B cell (primary cell): ENCODE data around the gene VWA8. TPM values are rescaled to one million over a fixed set of nuclear protein-coding genes. Genes with fewer than 3 reads are reported as not detected.

Experiments
- ATAC-seq: fragments of 200-7000 bp; cut with Tn5 transposase; one replicate; pipeline ENCODE4 v1.10.0; 2021; ENCODE audit warnings: low read depth, mild to moderate bottlenecking, moderate number of reproducible peaks, moderate library complexity
- CTCF ChIA-PET: fragments of 350-600 bp; sonication (Branson Sonifier 250); formaldehyde crosslinking; loops from one replicate; lab custom pipeline; 2021; ENCODE audit warnings: antibody characterized with exemption, inconsistent platforms; lab: Charles Lee
- POLR2A ChIA-PET: fragments of 350-600 bp; sonication (Branson Sonifier 250); formaldehyde crosslinking; loops from one replicate; lab custom pipeline; 2021; ENCODE audit warnings: antibody characterized with exemption; lab: Charles Lee
- DNase-seq: peaks from one replicate; pipeline ENCODE4 v3.0.0; 2013
- H2AFZ ChIP-seq: 2 replicates; pipeline ENCODE4 v1.6.1; 2012; ENCODE audit warnings: mild to moderate bottlenecking, low read depth, low read length; ENCODE audit not compliant: insufficient read depth, poor library complexity, severe bottlenecking
- H3K27ac ChIP-seq, 2 donors: 1 replicate in 1 of 2; 2 replicates in 1 of 2; pipeline ENCODE4 v1.5.1; 2012 to 2013; ENCODE audit warnings: low read length in 2 of 2, mild to moderate bottlenecking in 2 of 2, moderate library complexity in 1 of 2
- H3K27me3 ChIP-seq, 4 experiments: fragments of 200-600 bp in 1 of 4; sonication (generic) in 1 of 4; replicated peaks in 1 of 4; 1 replicate in 2 of 4; 2 replicates in 2 of 4; pipeline versions ENCODE4 v1.6.1 to v1.7.0; 2013 to 2016; ENCODE audit warnings: low read length in 3 of 4, mild to moderate bottlenecking in 2 of 4, mixed read lengths in 1 of 4, moderate library complexity in 1 of 4; ENCODE audit not compliant: insufficient read depth in 4 of 4, control insufficient read depth in 3 of 4; ENCODE audit errors: control extremely low read depth in 1 of 4
- H3K36me3 ChIP-seq, 2 experiments: replicated peaks in 1 of 2; 1 replicate in 1 of 2; 2 replicates in 1 of 2; pipeline versions ENCODE4 v1.6.1 to v1.7.1; 2013; ENCODE audit warnings: low read length in 1 of 2; ENCODE audit not compliant: insufficient read depth in 2 of 2, control insufficient read depth in 1 of 2; ENCODE audit errors: control extremely low read depth in 1 of 2, extremely low read depth in 1 of 2
- H3K4me1 ChIP-seq, 2 donors: fragments of 200-600 bp in 1 of 2; sonication (generic) in 1 of 2; 1 replicate in 1 of 2; 2 replicates in 1 of 2; pipeline versions ENCODE4 v1.5.1 to v1.6.1; 2013 to 2017; ENCODE audit warnings: low read length in 2 of 2; ENCODE audit not compliant: control insufficient read depth in 2 of 2, insufficient read depth in 2 of 2
- H3K4me2 ChIP-seq: replicated peaks from 2 replicates; pipeline ENCODE3; 2012; ENCODE audit warnings: mild to moderate bottlenecking, low read depth, low read length; ENCODE audit not compliant: poor library complexity, severe bottlenecking
- H3K4me3 ChIP-seq, 5 experiments: fragments of 200-600 bp in 1 of 5; sonication (generic) in 1 of 5; 1 replicate in 3 of 5; 2 replicates in 2 of 5; pipeline versions ENCODE4 v1.5.1 to v1.7.0; 2011 to 2016; ENCODE audit warnings: low read length in 4 of 5, mild to moderate bottlenecking in 4 of 5, low read depth in 2 of 5, control low read depth in 1 of 5, moderate library complexity in 1 of 5; ENCODE audit not compliant: insufficient read depth in 1 of 5; ENCODE audit errors: control extremely low read depth in 1 of 5, extremely low read depth in 1 of 5
- H3K79me2 ChIP-seq: fragments of 200-600 bp; sonication (generic); one replicate; pipeline ENCODE4 v1.6.0; 2016; ENCODE audit warnings: low read length; ENCODE audit not compliant: control insufficient read depth, insufficient read depth
- H3K9ac ChIP-seq: fragments of 200-600 bp; sonication (generic); 2 replicates; pipeline ENCODE4 v1.6.1; 2017; ENCODE audit warnings: mild to moderate bottlenecking, low read length, moderate library complexity
- H3K9me3 ChIP-seq, 3 donors: one replicate each; pipeline versions ENCODE4 v1.6.1 to v1.7.1; 2013; ENCODE audit warnings: low read length in 2 of 3; ENCODE audit not compliant: control insufficient read depth in 2 of 3, insufficient read depth in 1 of 3; ENCODE audit errors: control extremely low read depth in 1 of 3
- H4K20me1 ChIP-seq: 2 replicates; pipeline ENCODE4 v1.6.0; 2012; ENCODE audit warnings: mild to moderate bottlenecking, low read length; ENCODE audit not compliant: insufficient read depth, control insufficient read depth, poor library complexity, severe bottlenecking
- H3K27ac Mint-ChIP-seq: one replicate; pipeline ENCODE4 v1.8.0; 2021; ENCODE audit warnings: mixed read lengths
- H3K27me3 Mint-ChIP-seq: one replicate; pipeline ENCODE4 v1.8.0; 2021; ENCODE audit warnings: mixed read lengths
- H3K4me1 Mint-ChIP-seq: one replicate; pipeline ENCODE4 v1.8.0; 2021; ENCODE audit warnings: mixed read lengths
- H3K4me3 Mint-ChIP-seq: one replicate; pipeline ENCODE4 v1.8.0; 2021; ENCODE audit warnings: mixed read lengths
- H3K9me3 Mint-ChIP-seq: one replicate; pipeline ENCODE4 v1.8.0; 2022; ENCODE audit warnings: mixed read lengths; ENCODE audit not compliant: insufficient read depth
- CTCF ChIP-seq: fragments of 200-600 bp; IDR thresholded peaks from one replicate; pipeline ENCODE4 v1.8.0; 2022; ENCODE audit warnings: antibody characterized with exemption, mild to moderate bottlenecking
- EZH2 ChIP-seq: IDR thresholded peaks from 2 replicates; pipeline ENCODE4 v1.6.1; 2012; ENCODE audit warnings: borderline replicate concordance, low read depth, mild to moderate bottlenecking, moderate library complexity, low read length; ENCODE audit not compliant: insufficient read depth, poor library complexity, severe bottlenecking
- WGBS: methylation state at CpG from one replicate; pipeline ENCODE4 v1.1.5; 2013; ENCODE audit warnings: missing lambda C conversion rate; ENCODE audit not compliant: insufficient coverage; 5-methylcytosine and 5-hydroxymethylcytosine counted together
- intact Hi-C: fragments of 100-400 bp; cut with micrococcal nuclease; formaldehyde crosslinking; loops from one replicate; pipeline ENCODE4 v1.10.0; 2022
- polyA plus RNA-seq: library from polyadenylated mRNA; depleted of rRNA; stranded (reverse); fragments of >200 nt; gene quantifications from 2 replicates; pipeline ENCODE4 v1.2.3, GENCODE V29; 2012
- total RNA-seq, 2 donors: library from RNA; stranded (reverse); fragments of 120-200 nt in 1 of 2; gene quantifications; 1 replicate in 1 of 2; 2 replicates in 1 of 2; pipeline versions ENCODE4 v1.2.3 to v1.2.4, GENCODE V29; 2013 to 2022

VWA8 gene
- total and polyA plus RNA-seq, 2 donors (not counting 1 experiment from before 2014, with no cell fraction given): 6.0 to 19.7 TPM

- 67% methylated on average over 1 of the region's 2 CpGs for WGBS
- Histone ChIP-seq H3K4me2 (no peak overlapping the region), H4K20me1 (no peaks in the 10 kb centered on the region), H3K27ac (no peak overlapping the region), H3K9me3 (no peaks in the 10 kb centered on the region), H3K4me1 (no peaks in the 10 kb centered on the region), H3K36me3 (peaks cover 0 to 9% of the 10 kb centered on the region in 2 experiments), H2AFZ (no peak overlapping the region), H3K79me2 (no peaks in the 10 kb centered on the region), H3K9ac (no peak overlapping the region), H3K4me3 (no peak overlapping the region), H3K27me3 (no peaks in the 10 kb centered on the region)
- CTCF ChIA-PET: no interaction called here
- no peak for DNase-seq
- POLR2A ChIA-PET: no interaction called here
- H3K27ac Mint-ChIP-seq: no peak overlapping the region
- no peaks in the 10 kb centered on the region for H3K9me3 Mint-ChIP-seq
- H3K4me3 Mint-ChIP-seq: no peak overlapping the region
- ATAC-seq: no peak
- no peaks in the 10 kb centered on the region for H3K4me1 Mint-ChIP-seq
- intact Hi-C loops: no loop called here
- H3K27me3 Mint-ChIP-seq: no peaks in the 10 kb centered on the region
- no peak for TF ChIP-seq EZH2
- no peak for TF ChIP-seq CTCF
Observed at GRCh38 chr13:41821238-41821594, 139.7 kb downstream of the VWA8 start.

- no CpG with 5 or more reads among the region's 1 CpG for WGBS
- Histone ChIP-seq H3K79me2 (no peaks in the 10 kb centered on the region), H3K27ac (no peak overlapping the region), H4K20me1 (no peaks in the 10 kb centered on the region), H3K4me3 (no peak overlapping the region), H3K4me2 (no peak overlapping the region), H3K36me3 (peaks cover 0 to 9% of the 10 kb centered on the region in 2 experiments), H3K27me3 (no peaks in the 10 kb centered on the region), H3K4me1 (no peaks in the 10 kb centered on the region), H3K9ac (no peak overlapping the region), H3K9me3 (no peaks in the 10 kb centered on the region), H2AFZ (no peak overlapping the region)
- Mint-ChIP-seq H3K27me3 (no peaks in the 10 kb centered on the region), H3K27ac (no peak overlapping the region), H3K4me3 (no peak overlapping the region), H3K4me1 (no peaks in the 10 kb centered on the region), H3K9me3 (no peaks in the 10 kb centered on the region)
- ChIA-PET POLR2A (interaction anchor here (0.6 kb wide), 1 partner anchor 80 kb away, joined by 4 read pairs; no protein-coding TSS in a partner anchor), CTCF (no interaction called here)
- ATAC-seq: no peak
- TF ChIP-seq CTCF (no peak), EZH2 (no peak)
- DNase-seq: no peak
- intact Hi-C loops: no loop called here
Observed at GRCh38 chr13:41820581-41821237, 140.2 kb downstream of the VWA8 start.
